ENCODE measurements around the gene SUN5.

The SUN5 gene

GRCh38 chr20:33010133-33010504, 5.9 kb upstream of the SUN5 start:
- H3K36me3 Mint-ChIP-seq, result peaks cover 2% of the 10 kb centered on the region
- H3K9me3 Mint-ChIP-seq (ENCODE audit: low read depth), result peaks cover 2% of the 10 kb centered on the region
- H3K4me3 Mint-ChIP-seq, result no peak overlapping the region
- no peak overlapping the region for H3K27ac Mint-ChIP-seq
- H3K4me1 Mint-ChIP-seq (ENCODE audit: low read depth), result peaks cover 2% of the 10 kb centered on the region
- H3K27me3 Mint-ChIP-seq, result no peaks in the 10 kb centered on the region

- H3K27me3 Mint-ChIP-seq, result no peaks in the 10 kb centered on the region
- no peak overlapping the region for H3K4me3 Mint-ChIP-seq
- H3K36me3 Mint-ChIP-seq, result peaks cover 3% of the 10 kb centered on the region
- H3K9me3 Mint-ChIP-seq (ENCODE audit: low read depth), result peaks cover 3% of the 10 kb centered on the region
- no peak overlapping the region for H3K27ac Mint-ChIP-seq
- H3K4me1 Mint-ChIP-seq (ENCODE audit: low read depth), result peaks cover 6% of the 10 kb centered on the region
Measured at GRCh38 chr20:33009214-33010132, 5.2 kb upstream of the SUN5 start.

GRCh38 chr20:33008336-33009213, 4.3 kb upstream of the SUN5 start:
- Mint-ChIP-seq H3K4me1 (ENCODE audit: low read depth) (peaks cover 7% of the 10 kb centered on the region), H3K9me3 (ENCODE audit: low read depth) (peaks cover 3% of the 10 kb centered on the region), H3K27ac (no peak overlapping the region), H3K36me3 (peaks cover 3% of the 10 kb centered on the region), H3K4me3 (no peak overlapping the region), H3K27me3 (no peaks in the 10 kb centered on the region)

GRCh38 chr20:33007376-33008335, 3.4 kb upstream of the SUN5 start, which contains the start of gene BPIFB2:
Gene BPIFB2, plus strand, starts transcription at chr20:33007704. Its CDS starts 871 bp downstream, at chr20:33008575.
- Mint-ChIP-seq H3K4me1 (ENCODE audit: low read depth) (peaks cover 7% of the 10 kb centered on the region), H3K9me3 (ENCODE audit: low read depth) (peaks cover 3% of the 10 kb centered on the region), H3K27ac (no peak within 1 kb of the TSS), H3K27me3 (no peaks in the 10 kb centered on the region), H3K36me3 (peaks cover 3% of the 10 kb centered on the region), H3K4me3 (no peak within 1 kb of the TSS)

GRCh38 chr20:33006776-33007375, 2.6 kb upstream of the SUN5 start:
- Mint-ChIP-seq H3K4me3 (no peak overlapping the region), H3K36me3 (peaks cover 3% of the 10 kb centered on the region), H3K4me1 (ENCODE audit: low read depth) (peaks cover 13% of the 10 kb centered on the region), H3K27ac (no peak overlapping the region), H3K27me3 (no peaks in the 10 kb centered on the region), H3K9me3 (ENCODE audit: low read depth) (peaks cover 3% of the 10 kb centered on the region)

DNA sequence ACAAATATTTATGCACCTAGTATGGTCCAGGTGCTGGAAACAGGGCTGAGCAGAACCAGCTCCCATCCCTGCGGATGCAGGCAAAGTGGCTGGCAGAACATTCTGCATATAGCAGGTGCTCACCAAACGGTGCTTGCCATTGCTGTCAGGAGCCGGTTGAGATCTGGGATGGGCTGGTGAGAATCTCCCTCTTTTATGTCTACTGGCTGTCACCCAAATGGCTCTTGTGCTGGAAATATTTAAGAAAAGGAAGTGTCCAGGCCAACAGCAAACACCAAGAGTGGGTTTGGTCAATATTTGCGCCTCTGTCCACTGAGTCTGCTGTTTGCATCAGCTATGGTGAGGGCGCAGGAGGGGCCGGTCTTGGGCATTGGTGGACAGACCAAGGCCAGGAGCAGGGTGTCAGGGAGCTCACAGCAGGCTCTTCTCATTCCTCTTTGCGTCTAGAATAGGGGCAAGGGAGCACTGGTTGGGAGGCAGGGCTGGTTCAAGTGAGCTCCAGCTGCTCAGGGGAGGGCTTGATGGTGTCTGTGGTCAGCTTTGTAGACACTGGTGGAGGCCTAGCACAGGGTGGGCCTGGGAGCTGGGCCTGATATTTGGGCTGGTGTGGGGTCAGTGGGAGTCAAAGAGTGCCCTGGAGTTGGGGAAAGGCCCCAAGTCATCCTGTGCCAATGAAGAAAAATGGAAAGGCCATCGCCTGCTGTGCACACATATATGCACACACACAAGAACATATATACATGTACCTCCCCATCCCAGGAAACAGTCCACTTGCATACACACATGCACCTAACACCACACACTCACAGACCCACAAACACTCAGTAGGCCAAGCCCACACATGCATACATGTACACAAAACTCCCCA, 1.9 kb upstream of the SUN5 start:
- Mint-ChIP-seq H3K27ac (no peak overlapping the region), H3K27me3 (no peaks in the 10 kb centered on the region), H3K4me3 (no peak overlapping the region), H3K4me1 (ENCODE audit: low read depth) (peaks cover 20% of the 10 kb centered on the region), H3K36me3 (peaks cover 3% of the 10 kb centered on the region), H3K9me3 (ENCODE audit: low read depth) (peaks cover 3% of the 10 kb centered on the region)

DNA sequence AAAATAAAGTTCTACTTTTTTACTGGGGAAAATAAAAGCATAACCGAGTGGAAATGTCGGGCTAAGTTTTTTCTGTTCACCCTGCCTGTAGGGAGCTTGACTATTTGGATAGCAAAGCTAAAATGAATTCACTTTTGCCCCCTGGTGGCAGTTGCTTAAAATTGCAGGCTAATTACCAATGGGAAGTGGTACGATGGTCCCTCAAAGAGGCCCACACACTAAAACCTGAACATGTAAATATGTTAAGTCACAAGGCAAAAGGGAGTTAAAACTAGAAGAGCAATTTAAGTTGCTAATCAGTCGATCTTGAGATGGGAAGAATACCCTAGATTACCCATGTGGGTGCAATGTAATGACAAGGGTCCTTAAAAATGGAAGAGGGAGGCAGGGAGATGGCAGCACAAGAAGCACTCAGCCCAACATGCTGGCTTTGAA, 916 bp upstream of the SUN5 start:
- peaks cover 3% of the 10 kb centered on the region for H3K9me3 Mint-ChIP-seq (ENCODE audit: low read depth)
- H3K36me3 Mint-ChIP-seq, result peaks cover 3% of the 10 kb centered on the region
- H3K4me1 Mint-ChIP-seq (ENCODE audit: low read depth), result peaks cover 26% of the 10 kb centered on the region
- no peak overlapping the region for H3K27ac Mint-ChIP-seq
- H3K27me3 Mint-ChIP-seq, result no peaks in the 10 kb centered on the region
- H3K4me3 Mint-ChIP-seq, result no peak overlapping the region

DNA sequence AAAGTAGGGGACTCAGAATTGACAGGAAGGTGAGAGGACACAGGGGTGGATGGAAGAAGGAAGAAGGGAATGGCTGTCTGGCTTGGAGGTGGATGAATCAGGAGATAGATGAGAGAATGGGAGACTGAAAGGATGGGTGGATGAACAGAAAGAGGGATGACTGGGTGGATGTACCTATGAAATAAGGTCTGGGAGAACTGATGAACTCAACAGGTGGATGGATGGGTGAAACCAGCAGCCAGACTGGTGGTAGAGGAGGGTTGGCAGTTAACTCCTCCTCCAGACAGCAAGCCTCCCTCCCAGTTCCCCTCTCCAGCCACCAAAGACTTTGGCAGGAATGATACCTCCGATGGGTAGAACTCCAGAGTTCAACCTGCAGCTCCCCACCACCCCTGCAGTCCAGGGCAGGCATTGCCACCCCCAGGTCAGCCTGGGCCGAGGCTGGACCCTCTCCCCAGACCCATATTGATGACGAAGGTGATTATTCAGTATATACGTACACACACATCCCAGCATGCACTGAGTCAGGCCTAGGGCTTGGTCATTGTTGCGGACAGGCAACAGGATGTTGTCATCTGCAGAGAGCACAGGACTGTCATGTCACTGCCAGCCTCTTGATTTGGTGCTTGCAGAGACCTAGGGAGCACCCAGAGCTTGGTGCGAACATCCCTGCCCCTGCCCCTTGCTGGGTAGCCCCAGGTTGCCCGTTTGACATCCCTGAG, 2.0 kb downstream of the SUN5 start:
- Mint-ChIP-seq H3K9me3 (ENCODE audit: low read depth) (peaks cover 3% of the 10 kb centered on the region), H3K27me3 (no peaks in the 10 kb centered on the region), H3K27ac (peak overlapping the region; percentile 46), H3K4me1 (ENCODE audit: low read depth) (peaks cover 32% of the 10 kb centered on the region), H3K4me3 (no peak overlapping the region), H3K36me3 (peaks cover 4% of the 10 kb centered on the region)

- Mint-ChIP-seq H3K4me3 (no peak overlapping the region), H3K27ac (no peak overlapping the region), H3K27me3 (no peaks in the 10 kb centered on the region), H3K9me3 (ENCODE audit: low read depth) (peaks cover 3% of the 10 kb centered on the region), H3K4me1 (ENCODE audit: low read depth) (peaks cover 36% of the 10 kb centered on the region), H3K36me3 (peaks cover 4% of the 10 kb centered on the region)
Measured at GRCh38 chr20:33000802-33001466, 3.3 kb downstream of the SUN5 start.

DNA sequence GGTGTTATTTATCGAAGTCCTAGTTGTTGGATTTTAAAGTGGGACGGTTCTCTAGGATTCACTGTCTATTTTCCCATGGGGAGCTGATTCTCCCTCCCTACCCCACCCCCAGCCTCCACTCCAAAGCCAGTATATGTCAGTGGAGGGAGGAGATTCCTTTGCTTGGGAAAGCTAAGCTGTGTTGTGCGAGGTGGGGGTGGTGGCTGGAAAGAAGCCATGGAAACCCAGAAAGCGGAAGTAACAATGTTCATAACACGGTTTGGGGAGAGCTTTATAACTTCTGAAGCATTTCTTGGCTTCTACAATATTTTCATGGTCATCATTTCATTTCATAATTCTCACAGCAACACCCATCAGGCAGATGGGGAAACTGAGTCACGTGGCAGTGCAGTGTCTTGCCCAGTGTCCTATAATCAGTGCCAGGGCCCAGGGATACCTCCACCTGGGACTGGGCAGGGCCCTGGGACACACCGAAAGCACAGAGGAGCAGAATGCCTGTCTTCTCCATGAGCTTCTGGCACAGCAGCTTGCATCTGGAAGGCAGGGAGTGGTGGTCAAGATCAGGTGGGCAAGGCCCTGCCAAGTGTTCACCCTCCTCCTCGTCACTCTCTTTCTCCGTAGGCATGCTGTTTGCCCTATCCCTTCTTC, 4.5 kb downstream of the SUN5 start:
- H3K9me3 Mint-ChIP-seq (ENCODE audit: low read depth), result peaks cover 6% of the 10 kb centered on the region
- peaks cover 33% of the 10 kb centered on the region for H3K4me1 Mint-ChIP-seq (ENCODE audit: low read depth)
- no peak overlapping the region for H3K27ac Mint-ChIP-seq
- no peaks in the 10 kb centered on the region for H3K27me3 Mint-ChIP-seq
- H3K36me3 Mint-ChIP-seq, result peaks cover 4% of the 10 kb centered on the region
- H3K4me3 Mint-ChIP-seq, result no peak overlapping the region

- no peak overlapping the region for H3K27ac Mint-ChIP-seq
- no peaks in the 10 kb centered on the region for H3K27me3 Mint-ChIP-seq
Measured at GRCh38 chr20:32997431-32997830, 6.8 kb downstream of the SUN5 start.

GRCh38 chr20:32995802-32996201, 8.4 kb downstream of the SUN5 start:
- Mint-ChIP-seq H3K4me3 (no peak overlapping the region), H3K27me3 (no peaks in the 10 kb centered on the region), H3K4me1 (ENCODE audit: low read depth) (peaks cover 49% of the 10 kb centered on the region), H3K27ac (no peak overlapping the region), H3K9me3 (ENCODE audit: low read depth) (peaks cover 7% of the 10 kb centered on the region), H3K36me3 (peaks cover 4% of the 10 kb centered on the region)

More at GRCh38 chr20:32997431-32997830, 6.8 kb downstream of the SUN5 start:
- Mint-ChIP-seq H3K4me1 (ENCODE audit: low read depth) (peaks cover 47% of the 10 kb centered on the region), H3K9me3 (ENCODE audit: low read depth) (peaks cover 7% of the 10 kb centered on the region), H3K4me3 (no peak overlapping the region), H3K36me3 (peaks cover 4% of the 10 kb centered on the region)
